Activated naive CD4-positive, alpha-beta T cell treated with anti-CD3 and anti-CD28 coated beads for 36 hours (primary cell): ENCODE results near the gene AUH. TPM values are rescaled to one million over a fixed set of nuclear protein-coding genes. Genes with fewer than 3 reads are reported as not detected.
"Not testable (repeated sequence)": the region's sequence is repeated elsewhere in the genome, so short reads cannot be mapped to it uniquely, and the experiment has no call there.

Experiments
- CTCF ChIA-PET: fragments of 350-600 bp; sonication (Branson Sonifier 250); formaldehyde crosslinking; loops from one replicate; lab custom pipeline; 2021; ENCODE audit warnings: antibody characterized with exemption; lab: Charles Lee
- DNase-seq: peaks from one replicate; pipeline ENCODE4 v3.0.0-alpha.2; 2020
- H3K27ac Mint-ChIP-seq: one replicate; pipeline ENCODE4 v1.8.0; 2021; ENCODE audit warnings: mild to moderate bottlenecking, mixed read lengths
- H3K27me3 Mint-ChIP-seq: one replicate; pipeline ENCODE4 v1.8.0; 2021; ENCODE audit warnings: low read depth, mixed read lengths
- H3K36me3 Mint-ChIP-seq: one replicate; pipeline ENCODE4 v1.8.0; 2021; ENCODE audit warnings: low read depth, mixed read lengths
- H3K4me1 Mint-ChIP-seq: one replicate; pipeline ENCODE4 v1.8.0; 2021; ENCODE audit warnings: low read depth, mixed read lengths
- H3K4me3 Mint-ChIP-seq: one replicate; pipeline ENCODE4 v1.8.0; 2021; ENCODE audit warnings: mild to moderate bottlenecking, moderate library complexity, mixed read lengths
- H3K9me3 Mint-ChIP-seq: one replicate; pipeline ENCODE4 v1.8.0; 2021; ENCODE audit warnings: mixed read lengths
- intact Hi-C: fragments of 100-400 bp; cut with micrococcal nuclease; formaldehyde crosslinking; loops from one replicate; pipeline ENCODE4 v1.15.1; 2023
- total RNA-seq, 2 experiments: library from RNA; stranded (reverse); gene quantifications; one replicate each; pipeline ENCODE4 v1.2.3, GENCODE V29; 2021

AUH gene
- total RNA-seq, 2 experiments from 2014 or later: 13.4 to 14.4 TPM

DNA sequence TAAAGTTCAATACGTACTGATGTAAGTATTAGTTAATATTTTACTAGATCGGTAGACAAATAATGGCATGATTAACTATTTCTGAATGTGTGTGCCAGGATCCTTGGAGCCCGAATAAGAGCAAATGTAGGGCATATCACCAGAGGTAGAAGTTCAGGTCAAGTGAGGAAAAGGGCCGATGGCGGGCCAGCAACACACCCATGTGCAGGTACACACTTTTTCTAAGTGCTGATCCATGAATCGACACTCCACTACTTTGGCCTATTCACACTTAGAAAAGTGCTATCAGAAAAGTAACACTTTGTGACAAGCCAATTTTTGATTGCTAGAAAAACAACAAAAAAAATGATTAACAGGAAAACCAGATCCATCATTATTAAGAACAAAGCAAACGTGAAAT lies 150.3 kb downstream of the AUH start:
- no peak for DNase-seq
- Mint-ChIP-seq H3K27ac (peak overlapping the region; percentile 90), H3K27me3 (no peaks in the 10 kb centered on the region), H3K9me3 (no peaks in the 10 kb centered on the region), H3K4me1 (peaks cover 59% of the 10 kb centered on the region), H3K4me3 (no peak overlapping the region), H3K36me3 (peaks cover 4% of the 10 kb centered on the region)
- CTCF ChIA-PET: interaction anchor here (1.3 kb wide), 1 partner anchor 128 kb away, joined by 3 read pairs; no protein-coding TSS in a partner anchor
- intact Hi-C loops: no loop called here

DNA sequence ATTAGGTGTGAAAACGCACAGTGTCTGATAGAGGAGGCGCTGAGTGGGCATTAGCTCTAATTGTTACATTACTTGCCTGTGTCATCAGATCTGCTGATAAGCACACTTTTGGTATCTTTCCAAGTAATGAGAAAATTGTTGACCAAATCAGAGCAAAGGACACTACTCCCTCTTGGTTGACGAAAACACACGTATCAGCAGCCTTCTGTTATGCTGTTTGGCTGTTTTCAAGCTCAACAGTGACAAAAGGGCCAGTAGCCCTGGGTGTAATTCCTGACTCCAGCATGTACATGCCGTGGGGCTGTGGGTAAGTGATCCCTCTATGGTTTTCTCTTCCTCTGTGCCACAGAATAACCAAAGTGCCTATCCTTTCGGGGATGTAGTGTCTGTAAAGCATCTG lies 151.4 kb downstream of the AUH start:
- Mint-ChIP-seq H3K36me3 (peaks cover 4% of the 10 kb centered on the region), H3K27me3 (no peaks in the 10 kb centered on the region), H3K9me3 (no peaks in the 10 kb centered on the region), H3K27ac (peak overlapping the region; percentile 90), H3K4me3 (no peak overlapping the region), H3K4me1 (peaks cover 68% of the 10 kb centered on the region)
- CTCF ChIA-PET: interaction anchor here (0.6 to 1.3 kb wide), 3 partner anchors 111 to 177 kb away, joined by 3 read pairs; no protein-coding TSS in a partner anchor
- no peak for DNase-seq
- intact Hi-C loops: no loop called here

DNA sequence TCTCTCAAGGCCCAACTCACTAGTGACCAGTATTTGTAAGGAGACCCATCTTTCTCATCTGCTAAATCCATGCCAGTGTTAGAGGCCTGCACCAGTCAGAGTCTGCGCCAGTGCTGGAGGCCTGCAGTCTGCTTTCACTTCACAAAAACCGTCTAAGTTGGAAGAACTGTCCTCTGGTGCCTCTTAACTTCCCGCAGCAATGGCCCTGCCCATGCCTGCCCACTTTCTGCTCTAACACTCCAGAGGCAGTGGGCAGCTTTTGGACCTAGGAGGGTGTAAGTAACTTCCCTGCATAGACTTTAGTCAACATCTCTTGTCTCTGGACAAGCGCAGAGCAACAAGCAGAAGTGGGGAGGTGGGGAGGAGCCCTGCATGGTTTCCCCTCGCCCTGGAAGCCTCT lies 152.9 kb downstream of the AUH start:
- Mint-ChIP-seq H3K9me3 (no peaks in the 10 kb centered on the region), H3K4me3 (no peak overlapping the region), H3K36me3 (peaks cover 6% of the 10 kb centered on the region), H3K27ac (peak overlapping the region; percentile 98), H3K27me3 (no peaks in the 10 kb centered on the region), H3K4me1 (peaks cover 72% of the 10 kb centered on the region)
- DNase-seq: no peak
- CTCF ChIA-PET: interaction anchor here (1.1 to 2.0 kb wide), 5 partner anchors 9 to 62 kb away, joined by 6 to 12 read pairs (median 6); no protein-coding TSS in a partner anchor
- intact Hi-C loops: loop anchor here (1.0 to 5.0 kb wide), 15 partner anchors 16 to 503 kb away; partner anchors contain the start of gene NFIL3

DNA sequence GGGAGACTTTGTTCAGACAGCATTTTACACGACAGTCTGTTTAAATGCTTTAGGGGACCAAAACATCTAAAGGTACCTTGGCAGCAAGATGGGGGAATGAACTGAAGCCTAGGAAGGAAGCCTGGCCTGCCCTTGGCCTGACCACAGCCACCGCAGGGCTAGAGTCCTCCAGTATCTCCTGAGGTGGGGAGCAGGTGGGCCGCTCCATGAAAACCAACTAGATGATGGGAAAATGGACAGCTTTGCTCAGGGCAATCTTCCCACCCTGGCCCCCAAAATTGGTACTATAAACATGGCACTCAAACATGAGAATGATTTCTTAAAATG lies 153.3 kb downstream of the AUH start:
- Mint-ChIP-seq H3K36me3 (peaks cover 6% of the 10 kb centered on the region), H3K27me3 (no peaks in the 10 kb centered on the region), H3K4me1 (peaks cover 71% of the 10 kb centered on the region), H3K9me3 (no peaks in the 10 kb centered on the region), H3K27ac (peak overlapping the region; percentile 98), H3K4me3 (no peak overlapping the region)
- no peak for DNase-seq
- CTCF ChIA-PET: interaction anchor here (0.6 to 2.0 kb wide), 9 partner anchors 9 to 171 kb away, joined by 3 to 12 read pairs (median 4); no protein-coding TSS in a partner anchor
- intact Hi-C loops: loop anchor here (1.0 to 5.0 kb wide), 15 partner anchors 15 to 504 kb away; partner anchors contain the start of gene NFIL3

DNA sequence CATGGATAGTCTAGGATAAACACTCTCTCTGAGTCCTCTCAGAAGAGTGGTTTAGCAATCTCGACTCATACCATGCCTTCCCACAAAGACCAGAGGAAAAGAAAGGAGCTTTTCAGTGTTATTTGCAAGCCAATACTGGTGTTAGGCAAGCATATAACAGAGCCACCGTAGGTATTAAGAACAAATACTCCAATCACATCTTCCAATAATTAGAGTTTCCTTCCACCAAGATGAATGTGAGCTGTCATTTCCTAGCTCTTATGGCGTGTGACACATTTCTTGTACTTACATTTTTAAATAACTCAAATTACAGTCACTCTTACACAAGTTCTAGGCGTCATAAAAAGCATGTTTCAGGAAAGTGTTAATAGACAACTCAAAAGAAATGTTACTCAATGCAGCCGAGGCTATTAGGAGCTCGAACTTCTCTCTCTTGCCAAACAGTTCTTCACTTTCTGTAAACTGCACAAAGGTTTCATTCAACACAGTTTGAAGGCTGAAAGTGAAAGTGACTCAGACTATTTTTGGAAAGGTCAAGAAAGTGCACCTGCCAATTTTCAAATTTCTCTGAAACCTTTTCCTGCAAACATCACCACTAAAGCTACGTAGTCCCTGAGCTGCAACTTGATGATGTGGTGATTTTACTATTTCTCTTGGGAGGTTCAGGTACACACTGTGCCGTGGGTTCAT lies 153.8 kb downstream of the AUH start:
- Mint-ChIP-seq H3K27ac (peak overlapping the region; percentile 98), H3K9me3 (peaks cover 3% of the 10 kb centered on the region), H3K4me3 (peak overlapping the region; percentile 7), H3K36me3 (peaks cover 9% of the 10 kb centered on the region), H3K27me3 (no peaks in the 10 kb centered on the region), H3K4me1 (peaks cover 68% of the 10 kb centered on the region)
- CTCF ChIA-PET: interaction anchor here (0.6 to 2.0 kb wide), 9 partner anchors 8 to 170 kb away, joined by 3 to 12 read pairs (median 4); no protein-coding TSS in a partner anchor
- intact Hi-C loops: loop anchor here (1.0 to 5.0 kb wide), 15 partner anchors 15 to 504 kb away; partner anchors contain the start of gene NFIL3
- DNase-seq: peak; percentile 61

DNA sequence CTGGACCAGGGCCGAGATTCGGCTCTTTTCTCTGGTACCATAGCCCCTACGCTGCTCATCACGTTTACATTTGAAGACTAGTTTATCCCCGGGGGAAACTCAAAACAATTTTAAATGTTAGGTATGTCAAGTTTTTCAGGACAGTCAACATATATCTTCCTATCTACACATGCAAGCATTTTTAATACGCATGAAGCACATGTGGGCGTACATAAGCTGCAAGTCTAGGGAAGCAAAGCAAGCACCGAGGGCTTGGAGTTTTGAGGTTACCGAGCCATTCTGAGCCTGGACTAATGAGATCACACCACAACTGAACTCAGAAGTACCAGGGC lies 154.4 kb downstream of the AUH start:
- Mint-ChIP-seq H3K9me3 (peaks cover 5% of the 10 kb centered on the region), H3K27me3 (no peaks in the 10 kb centered on the region), H3K4me1 (peaks cover 65% of the 10 kb centered on the region), H3K4me3 (peak overlapping the region; percentile 7), H3K27ac (peak overlapping the region; percentile 98), H3K36me3 (peaks cover 9% of the 10 kb centered on the region)
- peak; percentile 42 for DNase-seq
- intact Hi-C loops: loop anchor here (5.0 kb wide), 1 partner anchor 505 kb away; no protein-coding TSS in a partner anchor
- CTCF ChIA-PET: interaction anchor here (1.0 to 2.0 kb wide), 7 partner anchors 13 to 170 kb away, joined by 3 to 12 read pairs (median 4); no protein-coding TSS in a partner anchor

DNA sequence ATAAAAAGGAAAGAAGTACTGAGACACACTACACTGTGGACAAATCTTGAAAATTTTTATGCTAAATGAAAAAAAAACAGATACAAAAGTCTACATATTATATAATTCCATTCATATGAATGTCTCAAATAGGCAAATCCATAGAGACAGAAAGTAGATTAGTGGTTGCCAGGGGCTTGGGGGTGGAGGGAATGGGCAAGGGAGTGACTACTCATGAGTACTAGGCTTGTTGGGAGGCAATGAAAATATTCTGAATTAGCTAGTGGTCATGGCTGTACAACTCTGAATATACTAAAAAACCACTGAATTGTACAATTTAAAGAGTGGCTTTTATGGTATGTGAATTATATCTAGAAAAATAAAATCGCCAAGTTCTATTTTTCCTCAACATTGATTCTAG lies 154.9 kb downstream of the AUH start:
- peaks cover 11% of the 10 kb centered on the region for H3K36me3 Mint-ChIP-seq
- intact Hi-C loops: loop anchor here (5.0 kb wide), 1 partner anchor 505 kb away; no protein-coding TSS in a partner anchor
- peak overlapping the region; percentile 98 for H3K27ac Mint-ChIP-seq
- no peaks in the 10 kb centered on the region for H3K27me3 Mint-ChIP-seq
- CTCF ChIA-PET: interaction anchor here (1.7 kb wide), 1 partner anchor 169 kb away, joined by 4 read pairs; no protein-coding TSS in a partner anchor
- no peak overlapping the region for H3K4me3 Mint-ChIP-seq
- H3K4me1 Mint-ChIP-seq: peaks cover 63% of the 10 kb centered on the region
- DNase-seq: no peak
- peaks cover 9% of the 10 kb centered on the region for H3K9me3 Mint-ChIP-seq

DNA sequence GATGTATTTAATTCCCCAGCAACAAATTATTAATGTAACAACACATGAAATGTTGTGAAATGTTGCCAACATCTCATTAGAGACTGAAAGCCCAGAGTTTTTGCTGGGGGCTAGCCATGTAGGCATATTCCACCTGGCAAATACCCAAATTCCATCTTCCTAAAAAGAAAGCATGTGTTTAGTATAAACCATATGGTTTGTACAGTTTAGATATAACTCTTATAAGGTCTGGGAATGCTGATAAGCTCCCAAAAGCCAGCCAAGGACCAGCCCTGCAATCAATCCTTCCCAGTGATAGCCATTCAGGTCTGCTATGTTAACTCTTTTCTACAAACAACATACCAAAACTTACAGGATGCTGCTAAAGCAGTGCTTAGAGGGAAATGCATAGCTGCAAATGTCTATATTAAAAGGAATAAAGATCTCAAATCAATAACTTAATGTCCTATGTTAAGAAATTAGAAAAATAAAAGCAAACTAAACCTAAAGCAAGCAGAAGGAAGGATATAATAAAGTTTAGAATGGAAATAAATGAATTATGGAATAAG lies 158.9 kb downstream of the AUH start:
- intact Hi-C loops: no loop called here
- peaks cover 23% of the 10 kb centered on the region for H3K9me3 Mint-ChIP-seq
- H3K27ac Mint-ChIP-seq: no peak overlapping the region
- no peak overlapping the region for H3K4me3 Mint-ChIP-seq
- H3K27me3 Mint-ChIP-seq: no peaks in the 10 kb centered on the region
- peaks cover 52% of the 10 kb centered on the region for H3K4me1 Mint-ChIP-seq
- CTCF ChIA-PET: interaction anchor here (1.1 kb wide), 1 partner anchor 8 kb away, joined by 3 read pairs; no protein-coding TSS in a partner anchor
- peaks cover 23% of the 10 kb centered on the region for H3K36me3 Mint-ChIP-seq
- DNase-seq: no peak

DNA sequence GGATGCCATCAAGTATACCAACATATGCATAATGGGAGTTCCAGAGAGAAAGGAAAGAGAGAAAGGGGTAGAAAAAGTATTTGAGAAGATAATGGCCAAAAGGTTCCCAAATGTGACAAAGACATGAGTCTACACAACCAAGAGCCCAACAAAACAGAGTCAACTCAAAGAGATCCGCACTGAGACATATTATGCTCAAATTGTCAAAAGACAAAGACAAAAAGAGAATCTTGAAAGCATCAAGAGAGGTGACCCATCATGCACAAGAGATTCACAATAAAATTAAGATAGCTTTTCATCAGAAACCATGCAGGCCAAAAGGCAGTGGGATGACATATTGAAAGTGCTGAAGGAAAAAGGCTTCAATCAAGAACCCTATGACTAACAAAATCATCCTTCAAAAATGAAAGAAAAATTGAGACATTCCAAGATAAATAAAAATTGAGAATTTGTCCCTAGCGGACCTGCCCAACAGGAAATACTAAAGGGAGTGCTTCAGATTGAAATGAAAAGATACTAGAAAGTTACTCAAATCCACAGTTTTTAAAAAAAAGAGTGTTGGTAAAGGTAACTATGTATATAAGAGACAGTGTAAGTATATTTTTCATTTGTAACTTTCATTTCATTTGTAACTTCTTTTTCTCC lies 160.9 kb downstream of the AUH start:
- Mint-ChIP-seq H3K9me3 (peaks cover 23% of the 10 kb centered on the region), H3K27ac (peak overlapping the region; percentile 65), H3K36me3 (peaks cover 23% of the 10 kb centered on the region), H3K4me1 (peaks cover 40% of the 10 kb centered on the region), H3K4me3 (no peak overlapping the region), H3K27me3 (no peaks in the 10 kb centered on the region)
- no peak for DNase-seq
- intact Hi-C loops: no loop called here
- CTCF ChIA-PET: no interaction called here

DNA sequence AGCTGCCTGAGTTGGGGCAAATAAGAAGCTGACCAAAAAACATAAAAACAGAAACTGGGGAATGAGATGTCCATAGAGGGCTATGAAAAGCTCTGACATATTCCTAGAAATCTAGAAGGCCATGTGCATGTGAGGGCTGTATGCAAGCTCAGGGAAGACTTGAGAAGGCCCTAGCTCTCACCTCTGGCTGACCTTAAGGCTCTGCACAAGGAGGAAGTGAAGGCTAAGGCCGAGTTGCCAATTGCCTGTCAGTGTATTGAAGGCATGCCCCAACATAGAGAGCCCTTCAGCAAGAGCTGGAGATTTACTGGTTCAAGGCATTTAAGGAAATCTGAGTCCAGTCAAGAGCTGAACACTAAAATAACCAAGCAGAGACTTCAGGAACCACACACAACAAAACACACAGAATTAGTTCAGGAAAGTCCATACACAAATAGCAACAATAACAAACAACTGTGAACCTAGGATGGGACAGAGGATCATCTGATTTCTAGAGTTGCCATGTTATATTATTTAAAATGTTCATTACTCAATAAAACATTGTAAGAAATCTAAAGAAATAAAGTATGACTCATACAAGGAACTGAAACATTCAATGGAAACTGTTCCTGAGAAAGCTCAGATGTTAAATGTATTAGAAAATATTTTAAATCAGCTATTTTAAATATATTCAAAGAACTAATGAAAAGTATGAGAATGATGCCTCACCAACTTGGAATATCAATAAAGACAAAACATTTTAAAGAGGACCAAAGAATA lies 161.8 kb downstream of the AUH start:
- CTCF ChIA-PET: interaction anchor here (0.6 to 1.3 kb wide), 3 partner anchors 8 to 196 kb away, joined by 3 to 6 read pairs (median 3); no protein-coding TSS in a partner anchor
- Mint-ChIP-seq H3K9me3 (peaks cover 23% of the 10 kb centered on the region), H3K27me3 (no peaks in the 10 kb centered on the region), H3K4me3 (no peak overlapping the region), H3K4me1 (peaks cover 37% of the 10 kb centered on the region), H3K27ac (peak overlapping the region; percentile 32), H3K36me3 (peaks cover 23% of the 10 kb centered on the region)
- no peak for DNase-seq
- intact Hi-C loops: no loop called here

DNA sequence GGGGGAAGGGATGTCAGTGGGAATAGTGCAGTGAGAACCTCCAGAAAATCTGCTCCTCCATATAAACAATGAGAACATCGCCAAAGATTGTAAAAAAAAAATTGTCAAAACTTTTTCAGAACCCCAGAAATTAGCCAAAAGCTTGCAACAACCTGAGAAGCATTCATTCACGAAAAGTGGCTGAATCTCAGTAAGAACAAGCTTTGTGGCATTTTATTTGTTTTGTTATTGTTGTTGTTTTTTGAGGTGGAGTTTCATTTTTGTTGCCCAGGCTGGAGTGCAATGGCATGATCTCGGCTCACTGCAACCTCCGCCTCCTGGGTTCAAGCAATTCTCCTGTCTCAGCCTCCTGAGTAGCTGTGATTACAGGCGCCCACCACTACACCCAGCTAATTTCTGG lies 162.8 kb downstream of the AUH start:
- DNase-seq, H3K27me3 Mint-ChIP-seq, H3K4me3 Mint-ChIP-seq, intact Hi-C loops: not testable (repeated sequence)
- peaks cover 23% of the 10 kb centered on the region for H3K9me3 Mint-ChIP-seq
- H3K4me1 Mint-ChIP-seq: peaks cover 44% of the 10 kb centered on the region
- peak overlapping the region; percentile 20 for H3K27ac Mint-ChIP-seq
- CTCF ChIA-PET: interaction anchor here (0.6 to 1.3 kb wide), 3 partner anchors 9 to 227 kb away, joined by 3 to 6 read pairs (median 3); no protein-coding TSS in a partner anchor
- peaks cover 22% of the 10 kb centered on the region for H3K36me3 Mint-ChIP-seq
